ENCODE results near the gene C1orf198.

C1orf198 gene

DNA sequence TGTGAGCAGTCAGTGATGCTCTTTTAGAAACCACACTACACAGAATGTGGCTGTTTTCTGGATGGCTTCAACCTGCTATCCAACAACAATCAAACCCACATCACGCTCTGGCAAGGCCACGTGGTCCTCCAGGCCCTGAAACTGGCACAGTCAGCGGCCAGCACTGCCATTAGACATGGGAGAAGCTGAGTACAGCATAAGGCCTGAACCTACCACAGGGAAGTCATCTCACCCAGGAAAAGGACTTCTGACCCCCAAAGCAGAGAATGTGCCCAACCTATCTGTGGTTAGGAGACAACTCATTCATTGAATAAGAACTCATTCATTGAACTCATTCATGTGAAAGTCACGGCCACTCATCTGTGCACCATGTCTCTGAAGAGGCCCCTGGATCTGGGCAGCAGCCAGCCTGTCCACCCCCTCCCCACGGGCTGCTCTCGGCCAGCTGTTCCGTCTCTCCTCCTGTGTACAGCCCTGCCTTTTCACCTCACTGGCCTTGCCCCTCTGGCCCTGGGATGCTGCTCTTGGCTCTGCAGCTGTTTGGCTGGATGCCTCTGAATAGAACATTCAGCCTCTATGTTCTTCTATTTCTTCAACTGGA, 41.1 kb downstream of the C1orf198 start:
- H3F3A ChIP-seq (ENCODE audit: insufficient read depth, low read length): no peaks in the 10 kb centered on the region

DNA sequence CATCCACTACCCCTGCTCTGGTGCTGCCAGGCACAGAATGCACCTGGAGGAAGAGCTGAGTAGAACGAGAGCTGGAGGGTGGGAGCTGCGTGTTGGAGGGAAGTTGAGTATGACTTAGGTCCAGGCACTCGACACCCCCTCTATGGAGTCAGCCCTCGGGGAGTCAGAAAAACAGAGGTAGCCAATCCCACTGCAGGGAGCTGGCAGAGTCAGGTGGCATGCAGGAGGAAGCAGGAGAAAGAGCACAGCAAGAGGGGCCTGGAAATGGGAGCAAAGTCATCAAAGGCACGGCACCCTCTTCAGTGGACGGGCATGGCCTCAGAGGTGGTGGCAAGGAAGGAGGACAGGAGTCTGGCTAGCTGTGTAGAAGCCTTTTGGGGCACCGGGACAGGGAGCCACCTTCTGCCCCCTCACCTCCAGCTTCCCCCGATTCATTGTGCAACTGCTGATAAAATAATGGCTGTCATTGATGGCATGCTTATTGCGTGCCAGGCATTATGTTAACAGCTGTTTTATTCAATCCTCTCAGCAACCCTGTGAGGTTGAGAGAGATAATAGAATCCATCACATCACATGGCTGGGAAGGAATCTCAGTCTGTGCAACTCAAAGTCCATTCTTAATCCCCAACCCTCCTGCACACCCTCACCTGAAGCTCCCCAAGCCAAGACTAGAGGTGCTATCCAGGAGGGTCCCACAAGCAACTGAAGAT, 42.0 kb downstream of the C1orf198 start:
- TF ChIP-seq, protein P1, sequence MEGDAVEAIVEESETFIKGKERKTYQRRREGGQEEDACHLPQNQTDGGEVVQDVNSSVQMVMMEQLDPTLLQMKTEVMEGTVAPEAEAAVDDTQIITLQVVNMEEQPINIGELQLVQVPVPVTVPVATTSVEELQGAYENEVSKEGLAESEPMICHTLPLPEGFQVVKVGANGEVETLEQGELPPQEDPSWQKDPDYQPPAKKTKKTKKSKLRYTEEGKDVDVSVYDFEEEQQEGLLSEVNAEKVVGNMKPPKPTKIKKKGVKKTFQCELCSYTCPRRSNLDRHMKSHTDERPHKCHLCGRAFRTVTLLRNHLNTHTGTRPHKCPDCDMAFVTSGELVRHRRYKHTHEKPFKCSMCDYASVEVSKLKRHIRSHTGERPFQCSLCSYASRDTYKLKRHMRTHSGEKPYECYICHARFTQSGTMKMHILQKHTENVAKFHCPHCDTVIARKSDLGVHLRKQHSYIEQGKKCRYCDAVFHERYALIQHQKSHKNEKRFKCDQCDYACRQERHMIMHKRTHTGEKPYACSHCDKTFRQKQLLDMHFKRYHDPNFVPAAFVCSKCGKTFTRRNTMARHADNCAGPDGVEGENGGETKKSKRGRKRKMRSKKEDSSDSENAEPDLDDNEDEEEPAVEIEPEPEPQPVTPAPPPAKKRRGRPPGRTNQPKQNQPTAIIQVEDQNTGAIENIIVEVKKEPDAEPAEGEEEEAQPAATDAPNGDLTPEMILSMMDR (IDR thresholded peaks at IDR 0.05; ENCODE audit: low read length): no peak
- no peak for TF ChIP-seq EZH2 (IDR thresholded peaks at IDR 0.05; ENCODE audit: borderline replicate concordance, low read length)
- no peaks in the 10 kb centered on the region for H3F3A ChIP-seq (ENCODE audit: insufficient read depth, low read length)
- H3K4me3 ChIP-seq (ENCODE audit: low read depth, low read length, poor library complexity, severe bottlenecking): no peak overlapping the region
- H3K4me2 ChIP-seq (ENCODE audit: low read length): no peak overlapping the region
- no peak overlapping the region for H3K9ac ChIP-seq (ENCODE audit: low read length)
- no peaks in the 10 kb centered on the region for H3K79me2 ChIP-seq (ENCODE audit: insufficient read depth, low read length)
- no peaks in the 10 kb centered on the region for H3K27me3 ChIP-seq (ENCODE audit: insufficient read depth, low read length)
- H2AFZ ChIP-seq (ENCODE audit: low read length): no peak overlapping the region
- H3K9me2 ChIP-seq (ENCODE audit: low read depth, low read length): no peaks in the 10 kb centered on the region
- no peaks in the 10 kb centered on the region for H3K9me3 ChIP-seq (ENCODE audit: low read length)
- no peaks in the 10 kb centered on the region for H4K20me1 ChIP-seq (ENCODE audit: insufficient read depth, low read length)
- H3K27ac ChIP-seq (ENCODE audit: low read depth, low read length, poor library complexity, severe bottlenecking): no peak overlapping the region
- H3K4me1 ChIP-seq (ENCODE audit: insufficient read depth, low read length, severe bottlenecking): no peaks in the 10 kb centered on the region
- H3K36me3 ChIP-seq (ENCODE audit: insufficient read depth, low read length): no peaks in the 10 kb centered on the region

More for the DNA sequence above, 41.1 kb downstream of the C1orf198 start:
- H4K20me1 ChIP-seq (ENCODE audit: insufficient read depth, low read length): no peaks in the 10 kb centered on the region
- H3K79me2 ChIP-seq (ENCODE audit: insufficient read depth, low read length): no peaks in the 10 kb centered on the region
- H3K27ac ChIP-seq (ENCODE audit: low read depth, low read length, poor library complexity, severe bottlenecking): no peak overlapping the region
- no peaks in the 10 kb centered on the region for H3K4me1 ChIP-seq (ENCODE audit: insufficient read depth, low read length, severe bottlenecking)
- H3K9me3 ChIP-seq (ENCODE audit: low read length): no peaks in the 10 kb centered on the region
- H3K4me2 ChIP-seq (ENCODE audit: low read length): no peak overlapping the region
- TF ChIP-seq EZH2 (IDR thresholded peaks at IDR 0.05; ENCODE audit: borderline replicate concordance, low read length): no peak
- TF ChIP-seq, protein P1 (IDR thresholded peaks at IDR 0.05; ENCODE audit: low read length): no peak
- no peak overlapping the region for H3K9ac ChIP-seq (ENCODE audit: low read length)
- H3K27me3 ChIP-seq (ENCODE audit: insufficient read depth, low read length): peaks cover 4% of the 10 kb centered on the region; the same call in 1 of the 2 replicates
- H3K9me2 ChIP-seq (ENCODE audit: low read depth, low read length): no peaks in the 10 kb centered on the region
- no peak overlapping the region for H3K4me3 ChIP-seq (ENCODE audit: low read depth, low read length, poor library complexity, severe bottlenecking)
- H2AFZ ChIP-seq (ENCODE audit: low read length): no peak overlapping the region
- H3K36me3 ChIP-seq (ENCODE audit: insufficient read depth, low read length): no peaks in the 10 kb centered on the region

DNA sequence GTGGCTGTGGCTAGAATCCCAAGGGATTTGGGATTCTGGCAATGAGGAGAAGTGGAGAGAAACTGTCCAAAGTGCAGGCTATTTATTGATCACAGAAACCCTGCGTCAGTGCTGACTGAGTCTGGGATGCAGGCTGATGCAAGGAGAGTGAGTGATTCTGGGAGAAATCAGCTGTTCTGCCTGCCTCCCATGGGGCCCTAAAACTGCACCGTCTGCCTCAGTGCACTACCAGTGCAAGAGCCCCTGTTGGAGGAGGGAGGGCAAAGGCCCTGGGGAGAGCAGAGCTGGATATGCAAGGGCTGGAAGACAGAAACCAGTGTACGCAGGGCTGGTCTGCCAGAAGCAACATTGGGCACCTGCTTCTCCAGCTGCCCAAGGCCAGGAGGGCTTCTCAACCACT, 42.6 kb downstream of the C1orf198 start:
- no peaks in the 10 kb centered on the region for H3K36me3 ChIP-seq (ENCODE audit: insufficient read depth, low read length)
- no peak overlapping the region for H2AFZ ChIP-seq (ENCODE audit: low read length)
- no peaks in the 10 kb centered on the region for H4K20me1 ChIP-seq (ENCODE audit: insufficient read depth, low read length)
- no peaks in the 10 kb centered on the region for H3F3A ChIP-seq (ENCODE audit: insufficient read depth, low read length)
- H3K4me3 ChIP-seq (ENCODE audit: low read depth, low read length, poor library complexity, severe bottlenecking): no peak overlapping the region
- TF ChIP-seq EZH2 (IDR thresholded peaks at IDR 0.05; ENCODE audit: borderline replicate concordance, low read length): no peak
- TF ChIP-seq, protein P1 (IDR thresholded peaks at IDR 0.05; ENCODE audit: low read length): no peak
- H3K79me2 ChIP-seq (ENCODE audit: insufficient read depth, low read length): no peaks in the 10 kb centered on the region
- H3K9me2 ChIP-seq (ENCODE audit: low read depth, low read length): no peaks in the 10 kb centered on the region
- H3K27me3 ChIP-seq (ENCODE audit: insufficient read depth, low read length): no peaks in the 10 kb centered on the region
- no peak overlapping the region for H3K27ac ChIP-seq (ENCODE audit: low read depth, low read length, poor library complexity, severe bottlenecking)
- H3K4me2 ChIP-seq (ENCODE audit: low read length): no peak overlapping the region
- no peak overlapping the region for H3K9ac ChIP-seq (ENCODE audit: low read length)
- no peaks in the 10 kb centered on the region for H3K9me3 ChIP-seq (ENCODE audit: low read length)
- no peaks in the 10 kb centered on the region for H3K4me1 ChIP-seq (ENCODE audit: insufficient read depth, low read length, severe bottlenecking)

Measured in OCI-LY1 (cell line).